Calu3 (cell line): Measurements from ENCODE around the gene TFRC. TPM values are rescaled to one million over a fixed set of nuclear protein-coding genes. Genes with fewer than 3 reads are reported as not detected.
"Not testable (repeated sequence)": the region's sequence is repeated elsewhere in the genome, so short reads cannot be mapped to it uniquely, and the experiment has no call there.

Experiments used
- BruUV-seq: library from RNA; stranded (reverse); fragments of 400-500 nt; replicated peaks from 2 replicates; lab custom pipeline; 2021; lab: Mats Ljungman, UMichigan
- CTCF ChIA-PET: fragments of 300-600 bp; sonication (Branson Sonifier 250); formaldehyde crosslinking; loops from one replicate; lab custom pipeline; 2022; ENCODE audit warnings: antibody characterized with exemption; lab: Charles Lee
- DNase-seq: peaks from one replicate; pipeline ENCODE4 v3.0.0; 2022
- H3K27ac Mint-ChIP-seq: one replicate; pipeline ENCODE4 v1.8.0; 2022; ENCODE audit warnings: mixed read lengths; ENCODE audit not compliant: unreplicated experiment
- H3K27me3 Mint-ChIP-seq: one replicate; pipeline ENCODE4 v1.8.0; 2022; ENCODE audit warnings: mixed read lengths; ENCODE audit not compliant: unreplicated experiment
- H3K36me3 Mint-ChIP-seq: one replicate; pipeline ENCODE4 v1.8.0; 2022; ENCODE audit warnings: mild to moderate bottlenecking, moderate library complexity, mixed read lengths; ENCODE audit not compliant: insufficient read depth, unreplicated experiment
- H3K4me1 Mint-ChIP-seq: one replicate; pipeline ENCODE4 v1.8.0; 2022; ENCODE audit warnings: mild to moderate bottlenecking, low read depth, mixed read lengths; ENCODE audit not compliant: unreplicated experiment
- H3K4me3 Mint-ChIP-seq: one replicate; pipeline ENCODE4 v1.8.0; 2022; ENCODE audit warnings: mild to moderate bottlenecking, low read depth, moderate library complexity, mixed read lengths; ENCODE audit not compliant: unreplicated experiment
- H3K9me3 Mint-ChIP-seq: one replicate; pipeline ENCODE4 v1.8.0; 2022; ENCODE audit warnings: low read depth, mixed read lengths; ENCODE audit not compliant: unreplicated experiment
- CTCF ChIP-seq: fragments of 200-600 bp; IDR thresholded peaks from one replicate; pipeline ENCODE4 v1.8.0; 2022; ENCODE audit warnings: antibody characterized with exemption; ENCODE audit not compliant: unreplicated experiment
- intact Hi-C: fragments of 100-400 bp; cut with micrococcal nuclease; formaldehyde crosslinking; loops from one replicate; pipeline ENCODE4 v1.10.0; 2022; ENCODE audit not compliant: unreplicated experiment
- total RNA-seq: library from RNA; stranded (reverse); gene quantifications from 2 replicates; pipeline ENCODE4 v1.2.3, GENCODE V29; 2022

Gene TFRC
- total RNA-seq, 1 experiment from 2014 or later: 457 TPM

GRCh38 chr3:196057760-196058331 is 24.0 kb downstream of the TFRC start:
- no peak overlapping the region for H3K27ac Mint-ChIP-seq
- no peak overlapping the region for H3K4me3 Mint-ChIP-seq
- no peak for TF ChIP-seq CTCF
- no peaks in the 10 kb centered on the region for H3K4me1 Mint-ChIP-seq
- no peak for DNase-seq
- CTCF ChIA-PET: no interaction called here
- H3K36me3 Mint-ChIP-seq: peaks cover 82% of the 10 kb centered on the region
- no peaks in the 10 kb centered on the region for H3K27me3 Mint-ChIP-seq
- intact Hi-C loops: no loop called here
- no peaks in the 10 kb centered on the region for H3K9me3 Mint-ChIP-seq
- no TSS peak for BruUV-seq

- intact Hi-C loops, H3K9me3 Mint-ChIP-seq, DNase-seq, H3K4me3 Mint-ChIP-seq, H3K4me1 Mint-ChIP-seq, H3K27me3 Mint-ChIP-seq, BruUV-seq, H3K27ac Mint-ChIP-seq: not testable (repeated sequence)
- CTCF ChIA-PET: interaction anchor here (0.6 kb wide), 1 partner anchor 22 kb away, joined by 3 read pairs; no protein-coding TSS in a partner anchor
- H3K36me3 Mint-ChIP-seq: peaks cover 82% of the 10 kb centered on the region
Measured at GRCh38 chr3:196056371-196056770, 25.5 kb downstream of the TFRC start.

- CTCF ChIA-PET: interaction anchor here (0.6 kb wide), 1 partner anchor 23 kb away, joined by 3 read pairs; no protein-coding TSS in a partner anchor
- intact Hi-C loops: no loop called here
- Mint-ChIP-seq H3K4me3 (no peak overlapping the region), H3K27ac (no peak overlapping the region), H3K9me3 (no peaks in the 10 kb centered on the region), H3K4me1 (no peaks in the 10 kb centered on the region), H3K36me3 (peaks cover 80% of the 10 kb centered on the region), H3K27me3 (no peaks in the 10 kb centered on the region)
- no TSS peak for BruUV-seq
- DNase-seq: no peak
- TF ChIP-seq CTCF: no peak
Measured at GRCh38 chr3:196055683-196056270, 26.1 kb downstream of the TFRC start.

GRCh38 chr3:196055240-196055639 is 26.6 kb downstream of the TFRC start:
- CTCF ChIA-PET: no interaction called here
- BruUV-seq: no TSS peak
- H3K4me1 Mint-ChIP-seq: no peaks in the 10 kb centered on the region
- peaks cover 76% of the 10 kb centered on the region for H3K36me3 Mint-ChIP-seq
- H3K9me3 Mint-ChIP-seq: no peaks in the 10 kb centered on the region
- no peak overlapping the region for H3K4me3 Mint-ChIP-seq
- TF ChIP-seq CTCF: no peak
- intact Hi-C loops: no loop called here
- H3K27ac Mint-ChIP-seq: no peak overlapping the region
- no peaks in the 10 kb centered on the region for H3K27me3 Mint-ChIP-seq
- DNase-seq: no peak

- no TSS peak for BruUV-seq
- TF ChIP-seq CTCF: no peak
- H3K27ac Mint-ChIP-seq: no peak overlapping the region
- H3K4me1 Mint-ChIP-seq: no peaks in the 10 kb centered on the region
- H3K4me3 Mint-ChIP-seq: no peak overlapping the region
- no peaks in the 10 kb centered on the region for H3K9me3 Mint-ChIP-seq
- intact Hi-C loops: no loop called here
- CTCF ChIA-PET: interaction anchor here (0.7 kb wide), 1 partner anchor 9 kb away, joined by 3 read pairs; no protein-coding TSS in a partner anchor
- H3K36me3 Mint-ChIP-seq: peaks cover 71% of the 10 kb centered on the region
- no peak for DNase-seq
- H3K27me3 Mint-ChIP-seq: no peaks in the 10 kb centered on the region
Measured at GRCh38 chr3:196054661-196055060, 27.2 kb downstream of the TFRC start.
